ENCODE results near the gene CXCR3.
"Not testable (repeated sequence)": the region's sequence is repeated elsewhere in the genome, so short reads cannot be mapped to it uniquely, and the experiment has no call there.

The CXCR3 gene

DNA sequence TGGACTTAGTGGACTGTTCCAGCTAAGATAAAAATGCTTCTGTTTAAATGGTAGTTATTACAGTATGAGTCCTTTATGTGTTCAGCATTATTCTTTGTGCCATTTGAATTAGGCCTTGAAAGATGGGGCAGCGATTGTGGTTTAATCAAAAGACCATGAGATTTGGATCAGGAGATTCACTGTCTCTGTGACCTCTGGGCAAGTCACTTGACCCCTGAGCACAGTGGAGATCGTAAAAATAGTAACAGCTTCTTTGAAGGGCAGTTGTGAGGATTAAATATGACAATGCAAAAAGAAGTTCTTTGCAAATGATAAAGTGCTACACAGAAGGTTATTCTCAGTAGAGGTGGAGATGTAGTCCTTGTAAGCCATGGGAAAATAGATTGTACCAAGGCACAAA lies 10.8 kb downstream of the CXCR3 start:
- DNase-seq: no peak

DNA sequence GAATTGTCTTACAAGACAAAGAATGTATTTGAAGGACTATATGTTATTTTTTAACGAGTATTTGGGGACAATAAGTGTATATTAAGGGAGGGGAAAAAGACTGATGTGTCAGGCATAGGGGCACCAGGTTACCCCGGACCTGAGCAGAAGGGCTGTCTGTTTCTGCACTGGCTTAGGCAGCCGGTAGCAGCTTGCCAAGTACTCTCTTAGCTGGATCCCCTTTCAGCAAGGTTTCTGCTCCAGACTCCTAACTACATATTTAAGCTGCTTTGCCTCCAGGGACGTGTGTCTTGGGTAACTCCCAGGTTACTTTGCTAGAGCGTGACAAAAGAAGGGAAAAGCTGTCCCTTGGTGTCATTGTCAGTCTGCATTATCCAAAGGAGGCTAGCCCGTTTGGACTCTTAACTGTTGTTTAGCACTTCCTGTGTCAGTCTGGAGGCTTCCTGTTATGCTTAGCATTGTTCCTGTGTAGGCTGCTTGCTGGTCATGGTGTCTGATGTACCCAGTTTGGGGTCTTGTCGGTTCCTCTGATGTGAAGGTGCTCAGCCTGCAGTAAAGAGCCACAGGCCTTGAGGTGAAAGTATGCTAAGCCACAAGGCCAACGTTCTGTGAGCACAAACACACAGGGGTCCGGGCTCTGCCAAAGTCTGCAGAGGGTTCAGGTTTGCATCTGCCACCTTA lies 11.6 kb downstream of the CXCR3 start:
- DNase-seq: no peak

DNA sequence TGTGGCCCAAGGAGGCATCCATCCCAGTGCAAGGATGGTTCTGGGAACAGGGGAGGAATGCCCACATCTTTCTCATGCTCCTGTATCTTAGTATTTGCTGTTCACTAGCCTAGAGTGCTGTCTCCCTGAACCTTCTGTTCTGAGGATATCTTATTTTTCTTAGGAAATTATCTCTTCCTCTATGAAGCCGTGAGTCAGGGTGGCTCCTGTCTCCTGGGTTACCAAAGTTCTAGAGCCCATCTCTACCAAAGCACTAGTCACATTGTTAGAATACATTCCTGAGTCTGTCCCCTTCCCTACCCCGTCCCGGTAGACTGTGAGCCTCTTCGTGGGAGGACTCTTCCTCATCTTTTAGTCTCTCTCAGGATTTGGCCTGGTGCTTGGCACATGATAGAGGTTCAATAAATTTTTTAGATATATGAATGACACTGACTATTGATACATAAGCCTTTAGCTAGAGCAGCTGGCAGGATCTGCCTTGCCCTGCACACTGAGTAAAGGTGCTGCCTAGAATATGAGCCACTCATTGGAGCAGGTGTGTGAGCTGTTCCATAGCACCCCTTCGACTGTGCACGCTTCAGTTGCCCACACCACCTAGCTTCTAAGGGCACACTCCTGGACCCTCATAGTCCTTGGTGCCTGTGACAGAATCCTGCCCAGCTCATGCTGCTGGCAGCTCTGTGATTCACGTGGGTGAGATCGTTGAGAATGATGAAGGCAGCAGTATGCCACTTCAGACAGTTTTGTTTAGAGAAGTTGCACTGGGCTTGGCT lies 13.3 kb downstream of the CXCR3 start:
- no peak for DNase-seq

GRCh38 chrX:71604141-71604540 lies 14.2 kb downstream of the CXCR3 start:
- no peak for DNase-seq

- DNase-seq: no peak
Observed at GRCh38 chrX:71603618-71604017, 14.7 kb downstream of the CXCR3 start.

GRCh38 chrX:71599965-71600364 lies 18.3 kb downstream of the CXCR3 start:
- no peak for DNase-seq

GRCh38 chrX:71593210-71593609 lies 25.1 kb downstream of the CXCR3 start:
- not testable (repeated sequence) for DNase-seq

- no peak for DNase-seq
Observed at GRCh38 chrX:71586929-71587328, 31.4 kb downstream of the CXCR3 start.

DNA sequence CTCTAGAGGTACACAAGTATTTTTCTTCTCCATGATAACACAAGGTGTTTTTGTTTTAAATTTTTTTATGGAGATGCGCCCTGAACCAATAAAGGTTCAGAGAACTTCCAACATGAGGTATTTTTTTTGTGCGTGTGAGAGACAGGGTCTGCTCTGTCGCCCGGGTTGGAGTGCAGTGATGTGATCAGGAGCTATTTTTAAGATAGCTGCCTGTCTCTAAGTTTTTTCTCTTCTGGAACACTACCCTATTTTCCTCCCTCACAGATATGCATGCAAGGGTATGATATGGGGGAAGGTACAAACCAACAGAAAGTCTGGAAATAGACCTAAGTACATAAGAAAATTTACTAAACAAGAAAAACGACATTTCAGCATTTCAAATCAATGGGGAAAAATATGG lies 37.1 kb downstream of the CXCR3 start:
- no peak for DNase-seq

- DNase-seq: no peak
Observed at GRCh38 chrX:71579990-71580380, 38.3 kb downstream of the CXCR3 start.

DNA sequence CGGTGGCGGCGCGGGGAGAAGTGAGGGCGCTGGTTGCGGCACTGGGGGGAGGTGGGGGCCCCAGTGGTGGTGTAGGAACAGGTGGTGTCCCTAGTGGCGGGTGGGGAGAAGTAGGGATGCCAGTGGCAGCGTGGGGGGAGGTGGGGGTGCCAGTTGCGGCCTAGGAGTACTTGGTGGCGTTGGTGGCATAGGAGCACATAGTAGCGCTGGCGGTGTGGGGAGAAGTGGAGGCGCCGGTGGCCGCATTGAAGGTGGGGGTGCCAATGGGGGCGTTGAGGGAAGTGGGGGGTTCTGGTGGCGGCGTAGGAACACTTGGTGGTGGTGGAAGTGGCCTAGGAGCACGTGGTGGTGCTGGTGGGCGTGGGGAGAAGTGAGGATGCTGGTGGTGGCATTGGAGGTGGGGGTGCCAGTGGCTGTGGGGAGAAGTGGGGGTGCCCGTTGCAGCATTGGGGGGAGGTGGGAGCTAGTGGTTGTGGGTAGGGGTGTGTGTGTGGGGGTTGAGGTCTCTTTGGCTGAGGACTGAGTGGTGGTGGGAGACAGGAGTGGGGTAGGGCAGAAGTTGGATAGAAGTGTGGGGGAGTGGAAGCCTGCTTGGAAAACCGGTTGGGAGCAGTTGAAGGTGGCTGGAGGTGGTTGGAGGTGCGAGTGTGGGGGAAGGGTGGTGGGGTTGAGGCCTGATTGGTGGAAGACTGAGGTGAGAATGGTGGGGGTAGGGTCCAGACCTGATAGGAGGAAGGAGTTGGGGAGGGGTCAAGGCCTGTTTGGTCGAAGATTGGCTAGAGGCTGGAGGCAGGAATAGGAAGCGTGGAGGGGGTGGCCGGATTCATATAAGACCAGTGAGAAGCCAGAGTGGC lies 38.9 kb downstream of the CXCR3 start:
- DNase-seq: no peak

- no peak for DNase-seq
Observed at GRCh38 chrX:71578253-71579135, 39.8 kb downstream of the CXCR3 start, which contains the start of gene GCNA. GCNA (plus strand) TSS chrX:71578437; CDS start chrX:71580822, 2,385 bp downstream.

GRCh38 chrX:71577682-71578081 lies 40.6 kb downstream of the CXCR3 start:
- no peak for DNase-seq

GRCh38 chrX:71573590-71573989 lies 44.7 kb downstream of the CXCR3 start:
- DNase-seq: no peak

- not testable (repeated sequence) for DNase-seq
Observed at GRCh38 chrX:71571390-71571789, 46.9 kb downstream of the CXCR3 start.
